8988T (cell line): ENCODE data around the gene AAMDC.
"Not testable (repeated sequence)": the region's sequence is repeated elsewhere in the genome, so short reads cannot be mapped to it uniquely, and the experiment has no call there.

Experiments used
- DNase-seq: peaks from one replicate; pipeline ENCODE4 v3.0.0; 2011

Gene AAMDC

DNA sequence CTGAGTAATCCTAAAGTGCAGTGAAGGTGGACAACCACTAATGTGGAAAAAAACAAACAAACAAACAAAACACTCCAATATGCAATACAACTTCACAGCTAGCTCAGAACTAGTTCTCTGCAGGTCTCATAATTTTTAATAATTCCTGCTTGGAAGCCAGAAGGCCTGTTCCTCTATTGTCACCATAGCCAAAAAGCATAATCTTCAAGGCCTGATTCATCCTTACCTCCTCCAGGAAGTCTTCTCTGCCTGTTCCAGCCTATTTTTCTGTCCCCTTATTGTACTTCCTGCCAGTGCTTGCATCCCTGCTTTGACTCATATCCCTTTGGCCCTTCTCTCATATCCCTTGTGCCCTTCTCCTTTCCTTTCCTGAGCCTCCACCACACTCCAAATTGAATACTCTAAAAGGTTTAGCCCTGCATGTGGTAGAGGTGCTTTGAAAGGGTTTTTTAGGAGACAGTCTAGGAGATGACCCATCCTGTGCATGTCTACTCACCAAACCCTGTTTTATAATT, 69.2 kb downstream of the AAMDC start:
- DNase-seq: not testable (repeated sequence)

DNA sequence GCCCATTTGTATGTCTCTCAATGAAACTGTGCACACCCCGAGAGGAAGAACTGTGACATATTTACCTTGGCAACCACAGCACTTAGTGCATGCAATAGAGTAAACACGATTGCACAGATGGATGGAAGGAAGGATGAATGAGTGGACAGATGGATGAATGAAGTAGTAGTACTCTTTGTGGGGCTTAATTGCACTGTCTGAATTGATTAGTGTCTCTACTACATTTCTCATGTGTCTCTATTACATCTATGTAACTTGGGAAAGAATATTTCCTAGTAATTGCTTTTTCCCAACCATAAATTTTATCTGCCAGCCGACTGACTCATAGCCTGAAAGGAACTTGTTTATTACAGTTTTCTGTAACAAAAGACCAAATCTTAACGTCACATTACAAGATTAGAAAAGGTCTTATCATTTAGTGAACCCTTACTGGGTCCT, 69.7 kb downstream of the AAMDC start:
- DNase-seq: not testable (repeated sequence)

DNA sequence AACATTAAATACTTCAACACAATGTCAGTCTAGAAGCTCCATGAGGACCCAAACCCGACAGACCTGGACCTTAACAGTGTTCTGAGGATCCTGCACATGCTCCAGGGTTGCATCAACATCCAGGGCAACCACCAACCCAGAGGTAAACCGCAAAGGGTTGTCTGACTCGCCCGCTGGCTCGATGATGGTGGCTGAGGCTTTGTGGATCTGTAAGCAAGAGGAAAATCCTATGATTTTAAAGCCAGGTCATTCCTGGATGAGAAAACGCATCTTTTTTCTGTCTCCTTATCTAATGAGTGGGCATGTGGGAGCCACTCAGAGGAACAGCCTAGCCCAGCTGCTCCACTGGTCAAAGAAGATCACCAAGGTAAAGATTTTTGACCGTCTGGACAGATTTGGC, 70.3 kb downstream of the AAMDC start:
- not testable (repeated sequence) for DNase-seq

DNA sequence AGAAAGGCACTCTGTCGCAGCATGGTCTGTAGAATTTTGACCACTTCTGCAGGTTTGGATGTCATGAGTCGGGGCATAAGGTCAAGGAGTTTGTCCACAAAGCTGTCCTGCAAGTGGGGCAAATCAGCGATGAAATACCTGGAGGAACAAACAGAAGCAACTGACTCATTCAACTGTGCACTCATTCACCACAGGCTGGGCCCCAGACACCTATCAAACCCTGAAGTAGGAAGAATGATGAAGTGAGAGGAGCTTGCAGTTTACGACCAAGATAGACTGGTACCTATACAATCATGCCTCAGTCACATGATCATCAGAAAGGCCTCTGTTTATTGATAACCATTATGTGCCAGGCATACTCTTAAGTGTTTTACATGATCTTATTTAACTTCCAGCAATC, 70.8 kb downstream of the AAMDC start:
- DNase-seq: not testable (repeated sequence)

DNA sequence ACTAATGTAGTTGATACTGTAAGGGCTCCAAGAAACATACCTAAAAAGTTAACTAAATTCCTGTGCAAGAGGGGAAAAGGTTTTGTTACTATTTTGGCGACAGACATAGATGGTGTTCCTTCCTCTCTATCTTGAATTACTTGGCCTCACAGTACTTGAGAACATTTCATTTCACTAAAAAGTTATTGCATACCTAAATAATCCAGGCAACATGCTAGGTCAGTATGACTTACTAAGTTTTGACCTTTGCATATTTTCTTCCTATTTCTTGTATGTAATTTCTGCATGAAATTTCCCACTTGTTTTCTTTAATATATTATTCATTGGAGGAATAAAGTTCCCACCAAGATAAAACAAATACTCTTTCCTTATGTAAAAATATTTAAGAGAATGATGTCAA, 74.0 kb downstream of the AAMDC start:
- not testable (repeated sequence) for DNase-seq

GRCh38 chr11:77908835-77909234, 87.9 kb downstream of the AAMDC start:
- no peak for DNase-seq

DNA sequence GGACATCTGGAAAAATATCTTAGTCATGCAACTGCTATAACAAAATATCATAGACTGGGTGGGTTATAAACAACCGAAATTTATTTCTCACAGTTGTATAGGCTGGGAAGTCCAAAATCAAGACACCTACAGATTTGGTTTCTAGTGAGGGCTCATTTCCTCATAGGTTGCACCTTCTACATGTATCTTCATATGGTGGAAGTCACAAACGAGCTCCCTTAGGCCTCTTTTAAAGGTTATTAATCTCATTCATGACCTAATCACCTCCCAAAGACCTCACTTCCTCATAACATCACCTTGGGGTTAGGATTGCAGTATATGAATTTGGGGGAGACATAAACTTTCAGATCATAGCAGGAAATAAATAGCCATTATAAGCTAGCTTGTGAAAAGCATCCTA, 88.3 kb downstream of the AAMDC start:
- DNase-seq: no peak

DNA sequence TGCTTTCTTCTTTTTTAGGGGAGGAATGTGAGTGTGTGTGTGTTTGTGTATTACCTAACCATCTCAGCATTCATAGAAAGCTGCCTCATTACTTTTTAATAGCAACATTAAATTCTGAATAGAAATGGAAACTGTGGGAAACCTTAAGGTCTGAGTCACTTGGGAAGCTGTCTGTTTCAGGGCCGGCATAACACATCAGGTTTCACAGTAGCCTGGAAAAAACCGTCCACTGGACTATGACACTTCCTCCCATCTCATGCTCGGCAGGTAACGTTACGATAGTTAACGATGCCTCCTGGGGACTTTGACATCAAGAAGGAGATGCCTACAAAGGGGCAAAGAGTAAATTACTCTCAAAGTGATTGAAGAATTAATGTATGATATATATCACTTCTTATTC, 89.9 kb downstream of the AAMDC start:
- not testable (repeated sequence) for DNase-seq

GRCh38 chr11:77913608-77914306, 92.8 kb downstream of the AAMDC start:
- not testable (repeated sequence) for DNase-seq

DNA sequence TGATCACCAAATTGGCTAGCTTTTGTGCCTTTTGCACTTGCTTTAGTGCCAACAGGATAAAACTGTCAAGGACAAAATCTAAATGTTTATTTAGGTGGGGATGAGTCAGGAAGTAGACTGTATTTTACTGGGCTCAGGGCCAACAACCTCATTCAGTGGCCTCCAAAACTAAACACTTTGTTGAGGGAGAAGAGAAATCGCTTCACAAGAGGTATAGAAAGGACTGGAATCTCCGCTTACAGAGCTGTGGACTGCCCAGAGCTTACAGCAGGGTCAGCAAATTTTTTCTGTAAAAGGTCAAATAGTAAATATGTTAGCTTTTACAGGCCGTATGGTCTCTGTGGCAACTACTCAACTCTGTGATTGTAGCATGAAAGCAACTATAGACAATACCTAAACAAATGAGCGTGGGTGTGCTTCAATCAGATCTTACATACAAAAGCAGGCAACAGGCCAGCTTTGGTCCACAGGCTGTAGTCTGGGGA, 93.4 kb downstream of the AAMDC start:
- DNase-seq: not testable (repeated sequence)

GRCh38 chr11:77917713-77918112, 96.8 kb downstream of the AAMDC start:
- DNase-seq: not testable (repeated sequence)
